Left renal pelvis (tissue), 4 donors: ENCODE measurements around the gene ID2. TPM values are rescaled to one million over a fixed set of nuclear protein-coding genes. Genes with fewer than 3 reads are reported as not detected.

ENCODE experiments used
- DNase-seq, 4 donors: peaks; one replicate each; pipeline ENCODE4 v3.0.0-alpha.2; 2013; ENCODE audit warnings: low read depth in 4 of 4, low spot score in 3 of 4
- polyA plus RNA-seq, 4 donors: library from polyadenylated mRNA; unstranded; fragments of 120-200 nt; gene quantifications; one replicate each; pipeline ENCODE4 v1.2.1, GENCODE V29; 2013; ENCODE audit not compliant: insufficient read length in 4 of 4

ID2 gene
- polyA plus RNA-seq, 4 donors = 245 to 352 (median 299) TPM

DNA sequence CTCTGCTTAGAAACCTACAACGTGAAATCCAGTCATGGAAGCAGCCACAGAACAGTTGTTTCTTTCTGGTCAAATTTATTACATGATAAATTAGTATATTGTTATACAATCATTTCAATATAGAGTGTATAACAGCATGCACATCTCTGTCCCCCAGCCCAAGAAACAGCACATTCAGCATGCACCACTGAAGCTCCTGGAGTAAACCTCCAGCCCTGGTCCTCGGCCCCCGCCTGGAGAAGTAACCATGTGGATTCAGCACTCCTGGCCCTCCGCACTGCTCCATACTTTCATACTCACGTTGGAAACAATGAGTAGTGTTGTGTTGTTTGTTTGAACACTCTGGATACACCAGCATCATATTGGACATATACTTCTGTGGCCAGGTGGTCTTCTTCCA is 15.3 kb upstream of the ID2 start:
- DNase-seq = no peak

DNA sequence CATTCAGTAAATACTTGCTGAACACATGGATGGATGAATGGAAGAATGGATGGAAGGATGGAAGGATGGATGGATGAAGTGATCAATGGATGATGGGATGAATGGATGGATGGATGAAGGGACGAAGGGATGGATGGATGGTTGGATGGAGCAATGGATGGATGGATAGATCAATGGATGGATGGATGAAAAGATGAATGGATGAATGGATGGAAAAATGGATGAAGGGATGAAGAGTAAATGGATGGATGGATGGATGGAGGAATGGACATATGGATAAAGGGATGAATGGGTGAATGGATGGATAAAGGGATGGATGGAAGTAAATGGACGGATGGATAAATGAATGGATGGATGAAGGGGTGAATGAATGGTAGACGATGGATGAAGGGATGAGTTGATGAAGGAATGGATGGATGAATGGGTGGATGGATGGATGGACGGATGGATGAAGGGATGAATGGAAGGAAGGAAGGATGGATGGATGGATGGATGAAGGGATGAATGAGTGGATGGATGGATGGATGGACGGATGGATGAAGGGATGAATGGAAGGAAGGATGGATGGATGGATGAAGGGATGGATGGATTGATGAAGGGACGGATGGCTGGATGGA is 13.9 kb upstream of the ID2 start:
- no peak for DNase-seq

DNA sequence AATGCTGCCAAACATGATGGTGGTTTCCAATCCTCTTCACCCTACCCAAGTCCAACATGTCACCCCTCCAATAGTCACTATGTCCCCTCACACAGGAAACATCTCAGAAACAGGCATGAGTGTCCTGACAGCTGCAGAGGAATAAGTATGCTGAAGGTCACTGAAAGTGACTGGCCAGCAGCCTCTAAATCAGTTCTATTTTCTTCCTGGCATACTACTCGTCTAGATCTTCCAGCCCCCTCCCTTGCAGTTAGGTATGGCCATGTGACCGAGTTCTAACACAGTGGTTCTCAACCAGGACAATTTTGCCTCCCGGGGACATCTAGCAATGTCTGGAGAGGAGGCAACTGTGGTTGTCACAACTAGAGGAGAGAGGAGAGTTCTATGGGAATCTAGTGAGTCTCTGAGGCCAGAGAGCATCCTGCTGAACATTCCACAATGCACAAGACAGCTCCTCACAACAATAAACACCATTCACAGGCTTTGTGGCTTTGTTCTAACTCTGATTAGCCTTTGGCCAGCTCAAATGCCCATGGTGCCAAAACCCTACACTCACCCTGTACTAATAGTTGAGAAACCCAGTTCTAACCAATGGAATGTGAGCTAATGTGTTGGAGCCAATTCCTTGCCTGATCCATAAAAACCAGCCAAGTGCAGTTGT is 12.6 kb upstream of the ID2 start:
- DNase-seq = no peak

DNA sequence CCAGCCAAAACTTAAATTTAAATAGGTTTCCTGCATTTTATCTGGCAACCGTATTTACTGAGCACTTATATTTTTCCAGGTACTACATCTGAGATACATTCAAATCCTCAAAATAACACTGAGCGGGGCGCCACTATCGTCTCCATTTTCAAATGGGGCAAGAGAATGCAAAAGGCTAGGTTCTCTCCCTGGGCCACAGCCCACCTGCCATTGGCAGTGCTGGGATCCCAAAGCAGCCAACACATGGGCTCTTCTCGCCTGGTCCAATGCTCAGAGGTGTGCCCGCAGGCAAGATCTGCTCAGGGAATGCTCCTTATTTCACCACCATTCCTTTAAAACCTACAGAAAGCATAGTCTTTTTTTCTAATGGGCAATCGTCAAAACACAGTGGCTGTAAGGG is 11.3 kb upstream of the ID2 start:
- no peak for DNase-seq

DNA sequence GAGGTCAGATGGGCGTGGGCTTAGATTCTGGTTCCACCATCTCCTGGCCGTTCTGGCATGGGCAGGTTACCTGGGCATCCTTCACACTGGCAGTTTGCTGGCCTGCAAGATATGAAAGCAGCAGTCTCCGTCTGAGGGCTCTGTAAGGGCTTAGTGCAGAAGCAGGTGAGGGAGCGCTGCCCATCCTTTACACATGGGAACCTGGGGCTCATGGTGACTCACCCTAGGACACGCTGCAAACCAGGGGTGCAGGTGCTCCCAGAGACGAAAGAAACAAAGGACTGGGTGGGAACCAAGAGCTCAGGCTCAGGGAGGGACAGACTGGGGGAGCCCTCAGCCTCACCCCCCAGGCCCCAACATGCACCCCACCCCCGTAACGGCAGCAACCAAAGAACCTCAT is 10.7 kb upstream of the ID2 start:
- DNase-seq = no peak

DNA sequence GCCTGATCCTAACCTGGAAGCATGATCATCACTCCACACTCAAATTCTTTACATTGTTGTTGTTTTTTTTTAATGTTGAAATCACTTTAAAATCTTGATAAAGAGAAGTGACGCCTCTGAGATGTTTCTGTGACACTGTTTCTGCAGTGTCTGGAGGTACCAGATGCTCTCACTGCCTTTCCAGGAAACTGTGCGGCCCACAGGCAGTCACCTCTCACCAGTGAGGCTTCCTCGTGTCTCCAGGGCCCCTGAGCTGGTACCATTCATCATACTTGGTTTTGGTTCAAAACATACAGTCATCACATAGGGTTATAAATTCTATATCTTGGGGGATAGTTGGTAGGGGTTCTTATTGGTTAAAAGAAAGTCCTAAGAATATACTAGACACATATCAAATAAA is 10.1 kb upstream of the ID2 start:
- no peak for DNase-seq

DNA sequence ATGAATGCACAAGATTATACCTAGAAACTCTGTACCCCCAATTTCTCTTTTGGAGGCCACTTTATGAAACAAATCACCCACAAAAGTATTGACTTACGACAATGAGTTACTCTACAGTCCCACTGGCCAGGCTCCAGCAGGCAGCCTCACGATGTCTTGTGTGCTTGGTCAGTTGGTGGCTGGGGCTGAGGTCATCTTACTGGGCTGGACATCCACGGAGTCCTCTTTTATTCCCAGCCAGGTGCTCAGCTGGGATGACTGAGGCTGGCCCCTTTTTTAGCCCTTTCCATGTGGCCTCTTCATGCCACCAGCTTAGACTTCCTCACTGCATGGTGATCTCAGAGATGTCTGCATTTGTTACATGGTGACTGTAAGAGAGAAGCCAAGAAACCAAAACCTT is 8.9 kb upstream of the ID2 start:
- no peak for DNase-seq

DNA sequence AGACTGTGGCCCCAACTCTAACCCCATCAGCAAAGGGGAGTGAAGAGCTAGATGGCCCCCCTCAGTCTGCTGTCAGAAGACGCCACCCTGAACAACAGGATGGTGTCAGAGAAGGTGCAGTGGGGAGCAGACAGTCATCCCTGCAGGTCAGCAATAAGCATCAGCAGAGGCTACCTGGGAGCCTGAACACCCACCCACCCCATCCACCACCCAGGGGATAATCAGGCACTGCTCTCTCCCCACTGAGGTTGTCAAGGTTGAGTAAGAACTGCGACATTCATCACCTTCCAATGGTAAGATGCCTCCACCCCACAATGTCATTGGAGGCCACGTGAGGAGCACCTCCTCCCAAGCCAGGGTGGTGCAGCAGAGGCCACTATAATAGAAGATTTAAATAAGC is 8.5 kb upstream of the ID2 start:
- DNase-seq = no peak

DNA sequence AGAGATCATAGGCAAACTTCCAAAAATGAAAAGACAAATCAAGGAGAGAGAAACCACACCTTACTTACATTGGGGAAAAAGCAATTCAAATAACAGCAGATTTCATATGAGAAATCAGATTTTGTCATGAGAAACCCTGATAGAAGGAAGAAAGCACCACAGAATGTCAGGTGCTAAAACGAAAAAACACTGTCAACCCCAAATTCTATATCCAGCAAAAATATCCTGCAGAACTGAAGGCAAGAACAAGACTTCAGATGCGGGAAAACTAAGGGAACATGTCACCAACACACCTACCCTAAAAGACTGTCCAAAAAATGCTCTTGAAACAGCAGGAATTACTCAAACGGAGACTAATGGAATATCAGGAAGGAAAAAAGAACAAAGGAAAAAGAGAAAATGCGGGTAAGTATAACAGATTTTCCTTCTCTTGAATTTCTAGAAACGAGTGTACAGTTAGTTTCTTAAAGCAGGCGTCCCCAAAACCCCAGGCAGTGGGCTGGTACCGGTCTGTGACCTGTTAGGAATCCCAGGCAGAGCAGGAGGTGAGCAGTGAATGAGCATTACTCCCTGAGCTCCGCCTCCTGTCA is 7.3 kb upstream of the ID2 start:
- no peak for DNase-seq

DNA sequence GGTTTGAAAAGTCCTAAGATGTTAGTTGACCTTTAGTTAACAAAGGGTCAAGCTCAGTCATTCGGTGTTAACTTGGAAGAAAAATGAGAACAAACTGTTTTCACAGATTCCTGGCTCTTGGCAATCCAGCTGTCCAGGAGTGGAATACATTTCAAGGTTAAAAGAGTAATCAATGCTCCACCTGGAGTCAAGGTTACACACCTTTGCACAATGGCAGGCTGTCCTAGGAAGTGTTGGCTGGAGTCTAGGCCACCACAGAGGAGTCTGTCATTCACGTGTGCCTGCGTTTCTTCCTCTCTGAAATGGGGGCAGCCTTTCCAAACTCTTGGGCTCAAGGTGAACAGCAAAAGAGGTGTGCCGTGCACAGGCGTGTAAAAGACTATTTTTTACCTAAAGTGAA is 6.3 kb upstream of the ID2 start:
- no peak for DNase-seq

DNA sequence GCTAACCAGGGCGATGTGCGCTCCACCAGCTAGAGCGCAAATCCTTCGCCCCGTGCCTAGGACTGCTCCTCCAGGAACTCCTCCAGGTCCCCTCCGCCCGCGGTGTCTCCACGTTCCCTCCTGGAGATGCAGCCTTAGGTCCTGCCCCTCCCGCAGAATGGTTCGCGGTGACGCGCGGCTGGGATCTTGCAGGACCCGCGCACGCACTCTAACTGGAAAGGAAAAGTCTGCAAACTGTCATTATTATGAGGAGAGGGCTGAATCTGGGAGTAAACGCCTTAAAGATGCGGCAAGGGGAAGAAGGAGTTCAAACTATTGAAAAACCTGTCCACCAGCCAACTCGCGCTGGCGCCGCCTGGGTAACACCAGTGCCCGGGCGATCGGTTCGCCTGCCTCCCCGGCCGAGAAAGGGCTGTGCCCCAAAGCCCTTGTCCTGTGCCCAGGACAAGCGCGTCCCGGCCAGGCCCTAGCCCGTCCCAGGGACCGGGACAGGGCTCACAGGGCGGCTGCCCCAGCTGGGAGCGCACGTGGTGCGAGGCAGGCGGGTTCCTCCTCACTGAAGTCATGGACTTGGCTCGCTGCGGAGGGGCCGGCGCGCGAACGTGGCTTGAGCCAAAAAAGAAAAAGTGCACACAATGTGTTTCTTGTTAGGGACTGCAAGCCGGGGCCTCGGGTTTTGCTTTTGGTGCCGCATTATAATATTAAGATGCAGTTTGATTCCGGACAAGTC is 5.5 kb upstream of the ID2 start:
- DNase-seq = peak; percentile 64 to 72 (median 66)

DNA sequence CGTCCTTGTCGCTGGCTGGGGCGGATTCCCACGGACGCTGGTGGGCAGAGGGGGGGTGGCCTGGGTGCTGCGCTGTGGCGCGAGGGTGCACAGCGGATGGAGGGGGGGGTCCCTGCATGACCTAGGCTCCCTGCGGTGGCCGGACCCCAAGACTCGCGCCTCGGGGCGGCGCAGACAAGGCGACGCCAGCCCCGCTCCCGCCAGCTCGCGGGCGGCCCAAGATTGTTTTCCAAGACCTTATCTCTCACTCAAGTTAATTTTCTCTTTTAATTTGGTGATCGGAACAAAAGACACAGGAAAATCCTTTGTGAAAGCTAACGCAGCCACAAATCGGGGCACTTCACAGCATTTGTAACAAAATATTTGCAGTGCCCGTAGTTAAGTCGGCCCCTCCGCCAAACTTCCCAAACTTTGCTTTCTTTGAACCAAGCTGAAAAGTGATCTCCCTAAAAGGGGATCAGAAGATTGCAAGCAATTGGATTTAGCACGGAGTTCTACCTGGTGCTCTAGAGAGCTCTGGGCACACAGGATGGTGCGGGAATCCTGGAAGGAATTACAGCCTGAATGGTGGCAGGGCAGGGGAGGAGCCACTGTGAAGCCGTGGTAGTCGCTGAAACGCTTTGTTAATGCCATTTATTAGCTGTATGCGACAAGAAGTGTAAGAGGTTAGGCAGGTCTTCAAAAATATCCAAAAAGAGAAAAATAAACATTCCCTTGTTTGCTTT is 4.8 kb upstream of the ID2 start:
- DNase-seq = peak; percentile 36 to 53 (median 40)

DNA sequence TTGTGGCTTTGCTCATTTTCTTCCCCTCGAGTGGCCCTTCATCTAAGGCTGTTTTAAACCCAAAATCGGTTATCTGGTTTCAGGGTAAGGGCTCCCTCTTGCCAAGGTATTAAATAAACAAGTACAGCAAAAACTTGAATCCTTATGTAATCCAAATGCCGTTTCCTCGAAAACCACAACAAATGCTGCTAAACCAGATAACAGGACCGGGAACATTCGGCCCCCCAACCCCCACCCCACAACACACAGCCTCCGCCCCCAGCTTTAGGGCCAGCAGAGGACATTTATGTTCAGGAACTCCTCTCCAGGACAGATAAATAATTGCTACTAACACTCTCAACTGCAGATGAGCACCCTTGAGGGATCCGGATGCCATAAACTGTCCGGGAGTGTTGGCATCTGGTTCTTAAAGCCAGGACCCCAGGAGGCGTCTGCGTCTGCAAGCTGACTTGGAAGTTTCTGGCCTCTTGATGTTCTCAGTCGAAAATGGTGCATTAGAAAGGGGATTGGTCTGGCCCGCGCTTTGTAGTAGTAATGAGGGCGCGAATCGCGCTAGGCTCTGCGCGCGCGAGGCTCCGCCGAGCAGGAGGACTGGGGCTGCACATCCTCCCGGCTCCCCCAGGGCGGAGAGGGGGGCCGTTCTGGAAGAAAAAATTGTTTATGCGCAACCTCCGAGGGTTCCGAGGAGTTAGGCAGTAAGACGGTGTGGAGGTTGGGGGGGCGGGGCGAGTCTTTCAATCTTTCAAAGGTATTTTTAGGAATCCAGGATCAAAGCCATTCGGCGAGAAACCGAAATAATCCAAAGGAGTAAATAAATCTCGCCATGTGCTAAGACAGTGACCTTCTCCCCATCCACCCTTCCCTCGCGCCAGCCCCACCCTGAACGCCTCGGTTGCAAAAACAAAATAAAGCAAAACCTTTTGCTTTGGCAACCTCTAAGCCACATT is 3.9 kb upstream of the ID2 start:
- DNase-seq = peak; percentile 58 to 74 (median 70)

DNA sequence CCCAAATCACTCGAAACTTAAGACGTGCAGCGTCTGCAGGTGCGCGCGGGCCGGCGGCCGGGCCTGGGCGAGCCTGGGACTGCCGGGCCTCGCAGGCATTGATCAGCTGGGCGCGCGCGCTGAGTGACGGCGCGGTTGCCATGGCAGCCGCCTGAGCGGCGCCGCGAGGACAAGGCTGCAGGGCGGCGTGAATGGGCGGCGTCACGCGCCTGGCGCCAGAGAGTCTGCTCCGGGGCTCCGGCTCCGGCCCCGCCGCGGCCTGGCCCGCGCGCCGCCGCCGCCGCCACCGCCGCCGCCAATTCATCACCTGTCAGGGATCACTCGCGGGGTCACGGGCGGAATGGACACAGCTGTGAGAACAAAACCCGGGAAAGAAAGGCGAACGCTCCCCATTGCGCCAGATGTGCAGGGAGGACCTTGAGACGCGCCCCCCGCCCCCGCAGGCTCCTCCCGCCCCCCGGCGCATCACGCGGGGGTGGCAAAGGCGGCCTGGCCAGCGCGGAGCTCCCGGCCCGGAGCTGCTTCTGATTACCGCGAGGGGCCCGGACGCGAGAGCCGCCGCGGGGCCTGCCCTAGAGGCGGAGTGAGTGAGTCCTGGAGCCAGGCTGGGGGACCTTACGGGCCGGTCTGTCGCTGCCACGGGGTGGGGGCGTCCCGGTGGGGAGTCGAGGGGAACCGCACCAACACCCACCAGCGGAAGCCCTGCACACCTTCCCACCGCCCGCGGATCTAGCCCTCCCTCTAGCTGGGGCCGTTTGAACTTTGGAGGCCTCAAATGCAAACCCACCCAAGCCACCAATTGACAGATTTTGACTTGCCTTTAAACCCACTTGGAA is 2.9 kb upstream of the ID2 start:
- DNase-seq = peak; percentile 82 to 90 (median 86)

DNA sequence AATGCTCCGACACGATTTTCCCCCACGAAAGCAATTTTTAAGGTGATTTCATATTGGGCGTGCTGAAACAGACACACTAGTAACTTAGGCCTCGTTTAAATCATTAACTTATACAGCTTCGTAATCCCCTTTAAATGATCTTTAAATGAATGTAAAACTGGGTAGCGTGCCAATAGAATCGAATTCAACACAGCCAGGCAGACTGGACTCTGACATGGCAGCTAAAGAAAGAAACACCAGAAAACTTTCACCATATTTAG is 2.4 kb upstream of the ID2 start:
- peak in 2 of 4 donors; percentile 27 to 36 for DNase-seq

DNA sequence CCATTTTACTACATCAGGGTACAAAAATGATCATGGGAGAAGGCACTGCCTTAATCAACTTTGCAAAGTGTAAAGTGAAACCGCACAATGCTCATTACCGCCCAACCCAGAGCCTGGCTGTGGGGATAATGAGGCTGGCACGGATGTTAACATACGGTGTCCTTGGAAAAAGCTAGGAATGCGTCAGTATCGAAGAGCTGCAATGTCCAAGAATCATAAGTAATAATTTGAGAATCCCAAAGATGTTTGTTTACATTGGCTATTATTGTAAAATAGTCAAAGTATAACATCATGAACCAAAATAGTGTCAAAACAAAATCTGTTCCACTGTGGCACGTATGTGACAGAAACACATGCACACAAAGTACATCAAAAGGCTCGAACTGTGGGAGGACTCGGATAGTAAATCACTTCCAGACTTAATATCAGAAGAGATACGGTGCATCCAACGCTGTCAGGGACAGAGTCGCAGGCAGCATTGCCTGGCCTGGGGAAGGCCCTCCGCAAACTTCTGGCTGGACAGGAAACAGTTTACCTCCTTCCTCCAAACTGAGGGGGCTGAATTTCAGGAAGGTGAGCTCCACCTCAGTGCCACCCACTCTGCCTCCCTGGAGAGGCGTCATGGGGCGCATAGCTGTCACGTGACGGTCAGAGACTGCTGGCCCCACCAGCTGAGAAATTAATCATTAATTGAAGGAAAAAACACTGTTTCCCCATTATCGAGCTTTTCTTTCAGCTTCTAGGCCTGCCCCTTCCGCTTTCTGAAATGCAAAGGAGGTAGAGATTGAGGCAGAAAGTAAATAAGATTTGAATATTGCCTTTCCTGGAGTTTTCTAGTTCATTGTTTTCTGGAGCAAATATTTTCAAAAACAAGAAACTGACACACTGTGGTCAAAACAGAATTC is 1.8 kb upstream of the ID2 start:
- peak; percentile 66 to 71 (median 68) for DNase-seq

DNA sequence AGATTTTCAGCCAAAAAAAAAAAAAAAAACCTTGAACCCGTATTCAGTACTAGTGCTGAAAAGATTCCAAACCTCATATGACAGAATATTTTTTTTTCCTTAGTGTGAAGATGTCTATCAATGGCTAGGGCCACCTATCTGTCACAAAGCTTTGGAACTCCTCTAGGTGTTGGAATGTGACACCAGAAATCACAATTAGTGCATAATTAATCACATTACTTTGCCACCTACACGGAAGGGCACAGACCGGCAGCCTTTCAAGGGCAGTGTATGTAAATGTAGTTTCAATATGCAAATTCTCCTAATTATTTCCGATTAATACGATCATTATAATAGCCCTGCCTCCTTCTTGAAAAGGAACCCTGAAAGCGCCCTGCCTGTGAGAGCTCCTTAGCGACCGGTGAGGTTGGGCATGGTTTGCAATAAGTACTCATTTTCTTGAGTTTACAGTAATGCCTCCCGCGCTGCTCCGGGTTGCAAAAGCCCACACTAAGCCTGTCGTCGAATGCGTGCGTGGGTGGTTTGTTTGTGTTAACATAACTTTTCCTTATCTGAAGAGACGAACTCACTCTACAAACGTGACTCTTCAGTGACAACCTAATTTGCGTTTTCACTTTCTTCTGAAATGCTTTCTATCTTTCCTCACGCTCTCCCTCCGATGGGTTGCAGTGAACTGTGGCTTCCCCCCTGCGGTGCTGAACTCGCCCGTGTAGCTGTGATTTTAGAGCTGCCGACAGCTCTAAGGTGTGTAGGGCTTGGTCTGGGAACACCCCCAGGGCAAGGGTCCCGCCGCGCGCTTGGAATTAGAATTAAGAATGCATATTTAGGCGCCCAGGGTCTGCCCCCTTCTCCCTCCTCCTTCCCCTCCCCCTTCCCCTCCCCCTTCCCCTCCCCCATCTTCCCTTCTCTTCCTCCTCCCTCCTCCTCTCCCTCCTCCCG is 765 bp upstream of the ID2 start:
- peak; percentile 52 to 62 (median 54) for DNase-seq
